G401.6 (cell line): ENCODE data around the gene DEFB123.
"Not testable (repeated sequence)": the region's sequence is repeated elsewhere in the genome, so short reads cannot be mapped to it uniquely, and the experiment has no call there.

Source experiments
- FAIRE-seq: peaks from 2 replicates; lab custom pipeline; 2012; peaks lifted over from hg19 to GRCh38; lab: Jason Lieb, UNC

DEFB123 gene, protein sequence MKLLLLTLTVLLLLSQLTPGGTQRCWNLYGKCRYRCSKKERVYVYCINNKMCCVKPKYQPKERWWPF

GRCh38 chr20:31440012-31440659 lies at the start of gene DEFB123:
Gene DEFB123, plus strand, starts transcription at chr20:31440632. Its CDS starts 67 bp downstream, at chr20:31440699.
- FAIRE-seq, result no peak

DNA sequence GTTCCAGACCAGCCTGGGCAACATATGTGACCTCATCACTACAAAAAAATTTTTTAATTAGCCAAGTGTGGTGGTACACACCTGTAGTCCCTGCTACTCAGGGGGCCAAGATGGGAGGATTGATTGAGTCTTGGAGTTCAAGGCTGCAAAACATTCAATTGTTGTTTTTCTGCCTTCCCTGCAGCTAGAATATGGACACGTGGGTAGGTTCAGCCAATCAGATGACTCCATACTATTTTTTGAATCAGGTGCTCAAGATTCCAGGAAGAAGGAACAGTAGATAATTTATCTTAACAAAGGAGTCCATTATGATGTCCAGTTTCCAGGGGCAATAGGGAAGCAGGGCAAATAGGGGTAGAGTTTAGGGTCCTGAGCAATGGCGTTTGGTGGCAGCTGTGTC lies 47.6 kb upstream of the DEFB123 start:
- no peak for FAIRE-seq

DNA sequence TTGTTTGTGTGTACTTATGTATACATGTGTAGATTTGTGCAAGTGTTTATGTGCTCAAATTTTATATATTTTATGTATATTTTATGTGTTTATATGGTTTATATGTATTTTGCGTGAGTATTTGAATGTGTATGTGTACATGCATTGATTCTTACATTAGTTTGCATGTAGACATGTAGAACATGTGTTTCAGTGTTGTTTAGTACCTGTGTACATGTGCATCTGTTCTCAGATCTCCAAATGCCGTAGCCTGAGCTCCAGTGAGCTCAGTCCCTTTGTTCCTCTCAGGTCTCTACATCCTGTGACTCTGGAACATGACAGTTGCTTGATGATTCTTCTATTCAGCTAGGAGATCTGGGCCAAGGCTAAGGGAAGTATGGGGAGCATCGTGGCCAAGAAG lies 45.5 kb upstream of the DEFB123 start:
- FAIRE-seq, result no peak

DNA sequence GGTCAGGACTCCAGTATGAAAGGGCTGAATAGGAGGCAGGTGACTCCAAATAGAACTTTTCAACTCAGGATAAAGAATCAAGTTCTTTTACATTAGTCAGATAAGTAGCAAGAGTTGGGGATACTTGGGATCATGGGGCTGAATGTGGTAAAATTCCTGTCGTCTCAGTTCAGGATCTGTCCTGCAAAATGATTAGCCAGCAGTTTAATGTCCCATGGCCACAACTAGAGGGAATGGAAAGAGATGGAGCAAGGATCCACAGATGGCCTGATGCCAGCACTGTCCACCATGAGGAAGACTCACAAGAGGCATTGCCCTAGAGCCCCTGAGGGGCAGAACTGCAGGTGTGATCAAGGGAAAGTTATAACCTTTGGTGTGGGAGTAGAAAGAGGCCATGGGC lies 36.5 kb upstream of the DEFB123 start:
- FAIRE-seq, result no peak

GRCh38 chr20:31406115-31406514 lies 34.3 kb upstream of the DEFB123 start, which contains the start of gene DEFB121:
Gene DEFB121, minus strand, starts transcription at chr20:31406215. Its CDS starts 63 bp downstream, at chr20:31406152.
- no peak for FAIRE-seq

- no peak for FAIRE-seq
Measured at GRCh38 chr20:31410011-31410410, 30.4 kb upstream of the DEFB123 start.

GRCh38 chr20:31414381-31414780 lies 26.1 kb upstream of the DEFB123 start:
- no peak for FAIRE-seq

GRCh38 chr20:31415653-31416052 lies 24.8 kb upstream of the DEFB123 start:
- FAIRE-seq, result no peak

- FAIRE-seq, result no peak
Measured at GRCh38 chr20:31418307-31418706, 22.1 kb upstream of the DEFB123 start.

DNA sequence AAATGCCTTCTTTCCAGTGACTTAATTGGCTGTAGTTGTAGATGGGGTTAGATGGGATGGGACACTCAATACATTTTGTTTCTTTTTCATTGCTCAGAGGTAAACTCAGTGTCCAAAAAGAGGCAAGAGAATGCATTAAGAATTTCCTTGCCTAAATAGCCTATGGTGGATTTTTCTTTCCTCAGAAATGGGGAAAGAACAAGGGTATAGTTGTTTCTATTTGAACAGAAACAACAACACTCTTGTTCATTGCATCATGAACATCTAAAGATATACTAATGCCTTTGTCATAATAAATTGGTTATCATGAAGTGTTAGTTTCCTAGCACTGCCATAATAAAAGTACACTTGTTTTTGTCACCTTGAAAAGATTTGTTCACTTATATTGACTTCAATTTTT lies 14.6 kb upstream of the DEFB123 start:
- no peak for FAIRE-seq

- FAIRE-seq, result not testable (repeated sequence)
Measured at GRCh38 chr20:31426891-31427551, 13.4 kb upstream of the DEFB123 start.

DNA sequence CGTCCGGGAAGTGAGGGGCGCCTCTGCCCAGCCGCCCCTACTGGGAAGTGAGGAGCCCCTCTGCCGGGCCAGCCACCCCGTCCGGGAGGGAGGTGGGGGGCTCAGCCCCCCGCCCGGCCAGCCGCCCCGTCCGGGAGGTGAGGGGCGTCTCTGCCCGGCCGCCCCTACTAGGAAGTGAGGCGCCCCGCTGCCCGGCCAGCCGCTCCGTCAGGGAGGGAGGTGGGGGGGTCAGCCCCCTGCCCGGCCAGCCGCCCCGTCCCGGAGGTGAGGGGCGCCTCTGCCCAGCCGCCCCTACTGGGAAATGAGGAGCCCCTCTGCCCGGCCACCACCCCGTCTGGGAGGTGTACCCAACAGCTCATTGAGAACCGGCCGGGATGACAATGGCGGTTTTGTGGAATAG lies 12.9 kb upstream of the DEFB123 start:
- FAIRE-seq, result not testable (repeated sequence)

- FAIRE-seq, result no peak
Measured at GRCh38 chr20:31430568-31431115, 9.8 kb upstream of the DEFB123 start.

DNA sequence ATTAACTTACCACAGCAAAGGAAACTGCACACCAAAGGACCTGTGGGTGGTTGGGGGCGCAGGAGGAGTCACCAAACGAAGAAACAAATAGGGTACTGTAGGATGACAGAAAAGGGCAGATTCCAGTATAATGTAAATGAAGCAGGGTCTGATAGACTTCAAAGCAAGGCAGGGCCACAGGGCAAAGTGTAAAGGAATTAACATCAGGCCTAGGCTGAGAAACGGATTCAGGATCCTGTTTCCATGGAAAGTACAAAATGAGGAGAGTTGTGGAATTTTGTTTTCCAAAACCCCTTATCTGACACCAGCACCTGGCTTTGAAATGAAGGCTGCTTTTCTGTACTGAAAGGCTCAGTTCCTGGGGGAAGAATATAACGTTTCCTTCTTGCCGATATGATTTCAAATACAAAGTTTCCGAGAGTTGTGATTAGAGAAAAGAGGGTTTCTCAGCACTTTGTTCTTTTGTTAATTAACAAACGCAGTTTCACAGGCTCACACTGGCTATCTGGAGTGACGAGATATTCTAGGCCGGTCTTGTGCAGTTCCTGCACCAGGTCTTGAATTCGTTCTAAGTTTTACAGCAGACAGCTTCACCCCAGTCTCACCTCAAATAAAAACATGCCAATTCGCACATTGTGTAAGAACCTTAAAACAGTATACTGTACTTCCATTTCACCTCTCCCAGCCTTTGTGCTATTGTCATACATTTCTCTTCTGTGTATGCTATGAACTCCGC lies 5.8 kb downstream of the DEFB123 start:
- no peak for FAIRE-seq

DNA sequence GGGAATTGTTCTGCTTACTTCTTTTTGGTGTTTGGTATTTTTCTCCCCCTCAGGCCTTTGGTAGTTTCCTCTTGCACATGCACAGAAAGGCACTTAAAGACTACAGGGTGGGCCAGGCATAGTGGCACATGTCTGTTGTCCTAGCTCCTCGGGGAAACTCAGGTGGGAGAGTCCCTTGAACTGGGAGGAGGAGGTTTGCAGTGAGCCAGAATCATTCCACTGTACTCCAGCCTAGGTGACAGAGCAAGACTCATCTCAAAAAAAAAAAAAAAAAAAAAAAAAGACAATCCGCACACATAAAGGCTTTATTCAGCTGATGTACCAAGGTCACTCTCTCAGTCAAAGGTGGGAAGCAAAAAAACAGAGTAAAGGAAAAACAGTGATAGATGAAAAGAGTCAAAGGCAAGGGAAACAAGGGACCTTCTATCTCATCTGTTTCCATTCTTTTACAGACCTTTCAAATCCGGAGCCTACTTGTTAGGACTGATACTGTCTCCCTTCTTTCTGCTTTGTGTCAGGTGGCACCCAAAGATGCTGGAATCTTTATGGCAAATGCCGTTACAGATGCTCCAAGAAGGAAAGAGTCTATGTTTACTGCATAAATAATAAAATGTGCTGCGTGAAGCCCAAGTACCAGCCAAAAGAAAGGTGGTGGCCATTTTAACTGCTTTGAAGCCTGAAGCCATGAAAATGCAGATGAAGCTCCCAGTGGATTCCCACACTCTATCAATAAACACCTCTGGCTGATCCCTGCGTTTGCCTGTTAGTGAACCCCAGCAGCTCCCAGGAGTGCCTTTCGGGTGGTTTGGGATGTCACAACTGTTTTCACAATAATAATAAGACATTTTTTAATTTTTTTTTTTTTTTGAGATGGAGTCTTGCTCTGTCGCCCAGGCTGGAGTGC lies 9.3 kb downstream of the DEFB123 start:
- no peak for FAIRE-seq

DNA sequence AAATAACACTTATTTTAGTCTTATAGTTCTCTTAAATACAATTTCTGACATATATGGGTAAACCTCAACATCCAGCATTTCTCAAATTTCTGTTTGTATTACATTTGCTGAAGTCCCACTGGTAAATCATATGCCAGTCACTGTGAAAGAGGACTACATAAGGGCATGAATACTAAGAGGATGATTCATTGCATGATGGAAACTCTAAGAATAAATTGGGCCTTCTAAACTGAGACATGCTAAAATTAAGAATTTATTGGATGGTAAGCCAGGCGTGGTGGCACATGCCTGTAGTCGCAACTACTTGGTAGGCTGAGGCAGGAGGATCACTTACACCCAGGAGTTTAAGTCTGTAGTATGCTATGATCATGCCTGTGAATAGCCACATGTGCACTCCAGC lies 12.1 kb downstream of the DEFB123 start:
- no peak for FAIRE-seq

- no peak for FAIRE-seq
Measured at GRCh38 chr20:31454361-31454760, 13.9 kb downstream of the DEFB123 start.

- not testable (repeated sequence) for FAIRE-seq
Measured at GRCh38 chr20:31470946-31471345, 30.5 kb downstream of the DEFB123 start.

DNA sequence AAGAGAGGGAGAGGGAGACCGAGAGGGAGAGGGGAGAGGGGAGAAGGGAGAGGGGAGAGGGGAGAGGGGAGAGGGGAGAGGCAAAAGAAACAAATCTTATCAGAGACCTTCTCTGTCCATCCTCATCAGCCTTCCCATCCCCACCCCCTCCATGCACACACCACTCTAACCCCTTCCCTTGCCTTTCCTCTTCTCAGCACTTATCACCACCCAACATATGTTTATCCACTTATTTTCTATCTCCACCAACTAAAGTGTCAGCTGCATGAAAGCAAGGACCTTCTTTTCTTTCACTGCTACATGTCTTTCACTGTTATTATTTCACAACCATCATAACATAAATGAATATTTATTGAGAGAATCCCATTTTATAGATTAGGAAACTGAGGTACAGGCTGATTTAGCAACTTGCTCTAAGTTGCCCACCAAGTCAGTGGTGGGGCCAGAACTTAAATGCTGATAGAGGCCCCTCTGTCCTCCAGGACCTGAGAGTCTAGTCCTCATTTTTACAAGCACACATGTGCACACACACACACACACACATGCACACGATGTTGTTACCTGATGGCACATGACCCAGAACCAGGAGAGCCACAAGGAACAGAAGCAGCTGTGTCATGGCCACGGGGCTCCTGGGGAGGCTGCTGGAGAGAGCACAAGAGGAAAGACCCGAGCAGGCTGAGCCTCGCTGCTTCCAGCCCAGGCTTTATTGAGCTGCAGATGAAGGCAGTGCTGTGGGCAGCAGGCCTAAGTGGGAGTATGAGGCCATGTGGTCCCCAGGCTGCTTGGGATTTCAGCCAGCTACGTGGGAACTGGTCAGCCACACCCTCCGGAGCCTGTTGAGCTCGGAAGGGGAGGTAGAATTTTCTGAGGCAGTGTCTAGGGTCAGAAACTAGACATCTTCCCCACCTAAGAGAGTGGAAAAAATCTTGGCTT lies 32.2 kb downstream of the DEFB123 start:
- no peak for FAIRE-seq

GRCh38 chr20:31473331-31474096 lies 33.1 kb downstream of the DEFB123 start:
- no peak for FAIRE-seq
